GM12872 (cell line): Measurements from ENCODE around the gene RRP9.

Source experiments
- CTCF ChIP-seq: IDR thresholded peaks from 3 replicates; pipeline ENCODE4 v1.5.1; 2011; ENCODE audit warnings: low read depth, mild to moderate bottlenecking, low read length, moderate library complexity; ENCODE audit not compliant: insufficient read depth

The RRP9 gene

GRCh38 chr3:51968170-51968775, 26.6 kb upstream of the RRP9 start:
- TF ChIP-seq CTCF = no peak

- no peak for TF ChIP-seq CTCF
These were observed 25.9 kb upstream of the RRP9 start, which contains the start of gene PCBP4 for GRCh38 chr3:51967384-51968169. Gene PCBP4, minus strand, starts transcription at chr3:51967454. Its CDS starts 6,214 bp downstream, at chr3:51961240.

GRCh38 chr3:51966922-51967383, 25.2 kb upstream of the RRP9 start:
- no peak for TF ChIP-seq CTCF

- no peak for TF ChIP-seq CTCF
These were observed 24.8 kb upstream of the RRP9 start for GRCh38 chr3:51966486-51966885.

DNA sequence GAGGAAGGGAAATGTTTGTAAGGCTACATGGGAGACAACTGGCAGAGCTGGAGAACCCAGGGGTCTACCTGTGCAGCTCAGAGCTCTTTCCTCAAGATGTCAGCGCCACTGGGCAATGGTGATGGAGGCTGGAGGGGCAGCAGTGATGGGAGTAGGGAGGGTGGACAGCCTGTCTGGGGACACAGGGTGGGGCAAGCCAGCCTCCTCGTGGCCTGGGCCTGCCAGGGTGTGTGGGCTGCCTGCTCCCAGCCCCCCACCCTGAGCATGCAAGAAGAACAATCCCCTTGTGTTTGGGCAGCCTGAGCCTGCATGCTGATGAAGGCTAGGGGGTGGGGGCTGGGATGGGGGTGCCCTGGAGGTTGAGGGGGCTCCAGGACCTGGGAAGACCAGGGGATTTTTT, 24.3 kb upstream of the RRP9 start:
- no peak for TF ChIP-seq CTCF

DNA sequence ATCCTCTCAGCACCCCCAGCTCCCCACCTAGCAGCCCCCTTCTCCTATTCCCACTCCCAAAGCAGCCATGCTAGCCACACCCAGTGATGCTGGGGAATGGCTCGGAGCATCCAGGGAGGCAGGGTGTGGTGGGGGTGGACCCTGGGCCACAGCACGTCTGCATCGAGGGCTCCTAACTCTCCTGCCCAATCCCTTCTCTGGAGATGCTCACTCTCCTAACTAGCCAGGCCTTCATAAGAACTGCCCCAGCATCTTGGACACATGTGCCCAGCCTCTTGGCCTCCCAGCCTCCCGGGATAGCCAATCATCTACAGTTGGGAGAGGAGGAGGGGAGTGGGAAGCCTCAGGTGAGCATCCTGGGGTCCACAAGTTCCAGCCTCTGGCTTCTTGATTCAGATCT, 22.8 kb upstream of the RRP9 start:
- no peak for TF ChIP-seq CTCF

GRCh38 chr3:51963951-51964451, 22.3 kb upstream of the RRP9 start:
- no peak for TF ChIP-seq CTCF
